ENCODE results near the gene MAST3.
"Not testable (repeated sequence)": the region's sequence is repeated elsewhere in the genome, so short reads cannot be mapped to it uniquely, and the experiment has no call there.

The MAST3 gene

DNA sequence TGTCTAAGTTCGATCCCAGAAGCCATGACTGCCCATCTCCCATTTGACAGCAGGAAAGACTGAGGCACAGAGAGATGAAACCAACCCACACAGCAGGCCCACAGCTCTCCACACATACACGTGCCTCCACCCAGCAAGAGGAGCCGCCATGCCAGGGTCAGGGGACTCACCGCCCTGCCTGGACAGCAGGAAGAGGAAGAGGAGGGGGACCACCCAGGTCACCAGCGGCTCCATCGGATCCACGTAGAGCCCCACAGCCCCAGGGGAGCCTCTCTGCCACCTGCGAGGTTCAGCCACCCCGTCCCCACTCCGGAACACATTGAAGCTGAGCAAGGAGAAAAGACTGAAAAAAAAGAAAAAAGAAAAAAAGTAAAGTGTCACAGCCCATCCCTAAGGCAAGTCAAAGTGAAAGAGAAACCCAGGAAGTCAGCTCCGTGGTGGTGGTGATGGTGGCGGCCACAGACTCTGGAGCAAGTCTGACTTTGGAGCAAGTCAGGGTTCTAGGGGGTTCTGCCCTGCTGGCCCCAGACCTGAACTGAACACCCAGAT lies 10.9 kb upstream of the MAST3 start, which contains the start of gene IL12RB1:
TSS of gene IL12RB1 (minus strand) at position 345 of the 549 bp plus-strand sequence. CDS start at position 234, 111 bp downstream.
- DNase-seq = peak in 4 of 14 donors; percentile 6 to 29 (median 18)

DNA sequence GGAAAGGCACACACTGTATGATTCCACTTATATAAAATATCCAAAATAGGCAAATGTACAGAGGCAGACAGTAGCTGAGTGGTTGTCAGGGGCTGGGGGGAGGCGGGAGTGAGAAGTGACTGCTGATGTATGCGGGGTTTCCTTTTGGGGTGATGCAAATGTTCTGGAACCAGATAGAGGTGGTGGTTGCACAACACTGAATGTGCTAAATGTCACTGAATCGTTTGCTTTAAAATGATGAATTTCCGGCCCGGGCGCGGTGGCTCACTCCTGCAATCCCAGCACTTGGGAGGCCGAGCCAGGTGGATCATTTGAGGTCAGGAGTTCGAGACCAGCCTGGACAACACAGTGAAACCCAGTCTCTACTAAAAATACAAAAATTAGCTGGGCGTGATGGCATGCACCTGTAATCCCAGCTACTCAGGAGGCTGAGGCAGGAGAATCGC lies 8.5 kb upstream of the MAST3 start:
- peak in 6 of 14 donors; percentile 14 to 44 (median 20) for DNase-seq

DNA sequence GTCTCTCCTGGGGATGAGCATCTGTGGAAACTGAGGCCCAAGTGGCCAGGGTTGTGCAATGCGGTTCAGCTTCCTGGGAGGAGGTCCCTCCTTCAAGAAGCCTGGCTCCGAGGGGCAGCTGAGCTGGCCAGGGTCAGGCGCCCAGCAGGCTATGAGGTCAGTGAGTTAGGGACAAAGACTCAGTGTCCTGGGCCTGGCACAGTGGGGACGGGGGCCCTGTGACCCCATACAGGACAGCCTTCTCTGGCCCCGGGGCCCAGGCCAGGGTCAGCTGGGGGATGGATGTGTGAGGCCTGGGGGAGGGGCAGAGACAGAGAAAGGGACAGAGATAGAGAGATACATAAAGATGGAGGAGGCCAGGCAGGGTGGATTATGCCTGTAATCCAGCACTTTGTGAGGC lies 7.9 kb upstream of the MAST3 start:
- peak in 12 of 14 donors; percentile 25 to 87 (median 76) for DNase-seq

DNA sequence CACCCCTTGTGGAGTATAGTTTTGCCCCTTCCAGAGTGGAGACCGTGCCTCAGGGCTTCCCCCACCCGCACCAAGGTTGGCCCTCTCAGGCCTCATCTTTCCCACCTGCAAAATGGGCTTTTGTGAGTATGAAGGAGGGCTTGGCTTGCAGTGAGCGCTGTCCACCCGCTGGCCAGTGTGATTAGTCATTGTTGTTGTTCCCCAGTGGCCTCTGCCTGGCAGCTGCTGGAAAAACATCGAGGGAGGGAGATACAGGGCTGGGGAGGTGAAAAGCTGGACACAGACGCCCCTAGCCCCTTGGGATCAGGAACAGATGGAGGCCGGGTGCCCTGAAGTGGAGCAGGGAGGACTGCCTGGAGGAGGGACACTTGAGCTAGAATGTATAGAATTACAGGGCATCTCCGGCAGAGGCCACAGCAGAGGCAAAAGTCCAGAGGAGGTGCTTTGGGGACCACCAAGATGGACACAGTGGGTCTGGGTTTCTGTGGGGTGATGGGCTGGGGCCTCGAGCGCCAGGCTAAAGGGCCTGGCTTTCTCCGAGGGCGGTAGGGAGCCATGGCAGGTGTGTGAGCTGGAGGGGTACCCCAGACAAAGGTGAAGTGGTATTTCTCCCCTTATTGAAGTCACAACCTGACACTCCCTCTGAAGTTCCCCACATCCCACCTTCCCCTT lies 6.9 kb upstream of the MAST3 start:
- peak in 6 of 14 donors; percentile 7 to 50 (median 26) for DNase-seq

DNA sequence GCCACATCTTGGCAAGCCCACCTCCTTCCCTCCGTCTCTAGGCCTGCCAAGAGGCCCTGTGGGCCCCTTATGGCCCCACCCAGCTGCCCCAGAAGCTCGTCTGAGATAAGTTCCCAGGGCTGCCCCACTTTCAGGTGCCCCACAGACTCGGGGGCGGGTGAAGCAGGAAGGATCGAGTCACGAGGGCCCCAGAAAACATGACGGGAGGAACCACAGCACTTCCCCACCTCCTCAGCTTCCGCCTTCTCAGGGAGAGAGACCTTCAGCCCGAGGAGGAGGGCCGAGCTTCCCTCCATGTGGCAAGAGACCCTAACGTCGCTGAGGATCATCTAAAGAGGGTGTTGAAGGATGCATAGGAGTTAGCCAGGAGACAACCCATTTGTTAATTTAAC lies 6.4 kb upstream of the MAST3 start:
- peak in 7 of 14 donors; percentile 11 to 60 (median 27) for DNase-seq

DNA sequence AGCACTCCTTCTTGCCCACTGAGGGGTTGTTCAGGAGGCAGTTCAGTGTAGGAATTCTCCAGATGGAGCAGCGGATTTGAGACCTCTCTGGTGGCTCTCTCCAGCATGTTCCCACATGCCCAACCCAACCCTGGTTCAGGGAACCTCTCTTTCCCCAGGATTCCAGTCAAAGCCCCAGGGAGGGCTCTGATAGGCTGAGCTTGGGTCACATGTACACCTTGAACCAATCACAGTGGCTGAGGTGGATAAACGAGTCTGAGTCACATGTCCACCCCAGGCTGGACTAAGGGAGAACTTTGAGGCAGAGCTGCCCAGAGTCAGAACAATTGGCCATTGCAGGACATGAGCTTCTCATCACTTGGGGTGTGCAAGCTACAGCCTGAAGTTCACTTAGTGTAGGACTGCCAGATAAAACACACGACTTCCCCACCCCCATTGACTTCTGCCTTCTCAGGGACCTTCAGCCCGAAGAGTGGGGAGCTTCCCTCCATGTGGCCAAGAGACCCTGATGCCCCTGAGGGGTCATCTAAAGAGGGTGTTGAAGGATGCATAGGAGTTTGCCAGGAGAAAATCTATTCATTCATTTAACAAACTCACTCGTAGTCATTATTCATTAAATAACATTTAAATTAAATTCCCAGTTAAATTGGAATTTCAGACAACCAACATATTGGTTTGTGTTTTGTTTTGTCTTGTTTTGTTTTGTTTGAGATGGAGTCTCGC lies 4.0 kb upstream of the MAST3 start:
- no peak for DNase-seq

DNA sequence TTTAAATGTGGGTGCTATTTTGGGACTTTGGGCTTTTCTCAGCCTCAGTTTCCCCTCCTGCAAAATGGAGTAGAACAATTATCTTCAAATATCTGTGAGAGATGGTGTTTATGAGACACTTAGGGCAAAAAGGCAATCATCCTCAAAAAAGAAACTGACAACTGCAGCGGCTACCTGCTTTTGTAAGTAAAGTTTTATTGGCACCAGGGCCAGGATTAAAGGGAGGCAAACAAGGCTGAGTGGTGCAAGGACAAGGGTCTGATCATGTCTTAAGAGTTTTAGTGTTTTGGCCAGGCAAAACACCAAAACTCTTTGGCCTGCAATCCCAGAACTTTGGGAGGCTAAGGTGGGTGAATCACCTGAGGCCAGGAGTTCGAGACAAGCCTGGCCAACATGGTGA lies 1.3 kb upstream of the MAST3 start:
- DNase-seq = no peak

DNA sequence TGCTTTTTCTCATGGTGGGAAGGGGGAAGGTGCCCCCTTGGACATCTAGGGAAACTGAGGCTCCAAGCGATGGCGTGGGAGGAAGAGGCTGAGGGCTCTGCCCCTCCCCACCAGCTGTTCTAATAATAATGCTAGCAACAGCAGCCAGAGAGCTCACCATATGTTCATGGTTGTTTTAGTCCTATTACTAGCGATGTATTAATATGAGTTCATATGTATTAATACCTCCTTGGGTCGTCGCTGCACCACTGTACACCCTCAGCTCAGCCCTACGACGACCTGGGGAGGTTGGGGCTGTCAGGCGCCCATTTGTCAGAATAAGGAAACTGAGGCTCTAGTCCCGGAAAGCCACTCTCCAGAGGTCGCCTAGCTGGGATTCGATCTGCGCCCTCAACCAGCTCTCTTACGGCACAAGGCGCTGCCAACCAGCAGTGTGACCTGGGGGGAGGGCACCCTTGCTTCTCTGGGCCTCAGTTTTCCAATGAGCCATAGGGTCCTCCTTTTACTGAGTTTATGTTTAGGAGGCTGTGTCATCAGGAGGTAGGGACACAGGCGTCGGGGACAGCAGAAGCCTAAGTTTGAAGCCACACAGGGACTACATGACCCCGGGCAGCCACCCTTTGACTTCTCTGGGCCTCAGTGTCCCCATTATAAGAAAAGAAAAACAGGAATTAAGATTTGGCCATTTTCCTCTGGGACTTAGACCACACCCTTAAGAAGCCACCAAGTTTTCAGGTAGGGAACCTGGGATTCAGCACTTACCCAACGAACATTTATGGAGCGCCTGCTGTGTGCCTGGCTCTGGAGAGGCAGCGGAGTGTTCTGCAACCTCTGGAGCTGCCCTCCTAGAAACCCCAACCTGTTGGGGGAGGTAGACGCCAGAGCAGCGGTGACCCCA lies 664 bp downstream of the MAST3 start:
- DNase-seq = no peak

DNA sequence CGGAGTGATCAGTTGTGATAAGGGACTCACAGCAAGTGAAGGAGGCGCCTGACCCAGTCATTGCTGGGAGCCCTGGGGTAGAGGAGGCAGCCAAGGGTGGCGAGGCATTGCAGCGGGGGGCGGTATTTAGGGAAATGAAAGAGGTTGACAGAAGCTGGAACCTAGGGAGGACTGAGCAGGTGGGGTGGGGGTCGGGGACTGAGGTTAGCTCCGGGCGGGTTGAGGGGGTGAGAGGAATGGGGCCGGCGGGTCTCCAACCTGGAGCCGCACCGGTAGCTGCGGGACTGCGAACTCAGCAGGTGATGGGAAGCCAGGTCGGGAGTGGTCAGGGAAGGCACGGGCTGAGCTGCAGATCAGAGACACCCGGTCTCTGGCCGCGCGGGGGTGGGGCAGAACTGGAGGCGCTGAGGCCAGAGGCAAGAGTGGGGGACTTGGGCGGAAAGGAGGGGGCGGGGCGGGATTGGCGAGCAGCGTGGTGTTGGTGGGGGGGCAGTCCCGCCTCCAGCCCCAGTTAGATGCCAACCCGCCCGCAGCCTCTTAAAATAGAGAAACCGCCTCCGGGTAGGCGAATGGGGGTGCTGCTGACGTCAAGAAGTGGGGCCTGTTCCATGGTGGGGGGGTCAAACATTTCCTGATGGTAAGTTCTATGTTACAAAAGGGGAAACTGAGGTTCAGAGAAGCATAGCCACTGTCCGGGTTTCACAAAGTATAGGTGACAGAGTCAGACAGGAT lies 1.5 kb downstream of the MAST3 start:
- DNase-seq = peak in 3 of 14 donors; percentile 17 to 30 (median 19)

DNA sequence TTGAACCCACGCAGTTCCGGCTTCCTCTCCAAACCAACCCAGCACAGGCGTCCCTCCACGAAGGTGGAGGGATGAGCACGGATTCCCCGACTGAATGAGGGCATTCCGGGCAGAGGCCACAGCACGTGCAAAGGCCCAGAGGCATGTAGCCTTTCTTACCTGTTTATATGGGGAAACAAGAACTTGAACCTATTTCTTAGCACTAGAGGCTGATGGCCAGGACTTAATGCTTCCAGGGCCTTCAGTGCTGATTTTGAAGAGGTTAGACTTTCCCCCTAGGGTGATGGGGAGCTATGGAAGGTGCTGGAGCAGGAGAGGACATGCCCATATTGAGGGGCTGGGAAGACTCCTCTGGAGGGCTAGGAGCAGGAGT lies 2.0 kb downstream of the MAST3 start:
- DNase-seq = no peak

DNA sequence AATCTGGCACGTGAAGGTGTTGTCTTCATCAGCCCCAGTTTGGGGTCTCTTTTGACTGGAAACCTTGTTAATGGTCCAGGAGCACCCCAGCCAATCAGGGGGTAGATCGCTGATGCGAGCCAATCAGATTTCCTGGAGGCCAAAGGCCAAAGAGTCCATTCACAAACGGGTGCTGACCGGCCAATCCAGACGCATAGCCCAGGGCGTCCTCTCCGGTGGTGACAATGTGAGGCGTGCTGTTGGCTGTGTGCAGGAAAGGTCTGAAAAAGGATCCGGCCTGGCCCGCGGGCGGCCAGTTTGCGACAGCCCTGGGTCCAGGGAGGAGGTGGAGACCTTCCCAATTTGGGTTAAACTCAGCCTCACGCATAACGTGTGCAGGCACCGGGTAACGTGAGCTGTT lies 3.1 kb downstream of the MAST3 start:
- DNase-seq = peak in 7 of 14 donors; percentile 16 to 44 (median 30)

DNA sequence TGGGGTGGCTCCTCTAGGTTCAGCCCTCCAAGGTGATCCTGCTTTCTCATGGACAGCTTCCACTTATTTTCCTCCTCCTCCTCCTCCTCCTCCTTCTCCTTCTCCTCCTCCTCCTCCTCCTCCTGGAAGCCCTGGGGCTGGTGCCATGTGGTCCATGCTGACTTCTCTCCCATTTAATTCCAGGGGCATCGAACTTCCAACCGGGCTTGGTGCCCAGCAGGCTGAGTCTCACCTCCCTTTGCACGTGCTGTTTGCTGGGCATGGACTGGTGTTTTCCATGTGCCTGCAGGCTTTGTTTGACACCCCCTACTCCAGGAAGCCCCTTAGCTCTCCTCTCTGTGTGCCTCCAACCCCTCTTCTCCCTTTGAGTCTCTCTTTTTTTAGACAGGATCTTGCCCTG lies 3.7 kb downstream of the MAST3 start:
- no peak for DNase-seq

DNA sequence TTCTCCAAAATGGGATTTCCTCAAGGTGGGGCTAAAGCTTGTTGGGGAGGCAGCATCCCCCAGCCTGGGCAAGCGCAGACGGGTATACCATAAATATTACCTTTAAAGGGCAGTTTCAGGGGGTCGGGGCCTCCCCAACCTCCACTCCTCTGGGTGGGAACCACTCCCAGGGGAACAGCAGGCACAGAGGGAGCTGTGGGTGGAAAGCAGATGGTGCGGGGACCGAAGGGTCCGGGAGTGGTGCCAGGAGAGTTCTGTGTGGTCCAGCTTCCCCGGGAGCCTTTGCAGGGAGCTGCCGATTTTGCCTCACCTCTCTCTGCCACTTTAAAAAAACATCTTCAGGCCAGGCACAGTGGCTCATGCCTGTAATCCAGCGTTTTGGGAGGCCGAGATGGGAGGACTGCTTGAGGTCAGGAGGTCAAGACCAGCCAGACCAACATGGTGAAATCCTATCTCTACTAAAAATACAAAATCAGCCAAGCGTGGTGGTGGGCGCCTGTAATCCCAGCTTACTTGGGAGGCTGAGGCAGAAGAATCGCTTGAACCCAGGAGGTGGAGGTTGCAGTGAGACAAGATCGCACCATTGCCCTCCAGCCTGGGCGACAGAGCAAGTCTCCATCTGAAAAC lies 5.5 kb downstream of the MAST3 start:
- no peak for DNase-seq

DNA sequence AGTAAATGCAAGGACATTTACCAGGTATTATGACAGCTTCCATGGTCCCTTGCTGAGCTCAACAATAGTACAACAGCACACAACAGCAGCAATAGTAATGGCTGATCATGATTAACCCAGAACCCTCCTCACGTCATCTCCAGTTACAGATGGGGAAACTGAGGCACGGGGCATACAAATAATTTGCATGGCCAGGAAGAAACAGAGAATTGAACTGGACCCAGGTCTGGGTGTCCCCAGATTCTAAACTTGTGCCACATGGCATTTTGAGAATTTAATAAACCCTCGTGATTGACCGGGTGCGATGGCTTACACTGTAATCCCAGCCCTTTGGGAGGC lies 7.2 kb downstream of the MAST3 start:
- no peak for DNase-seq

DNA sequence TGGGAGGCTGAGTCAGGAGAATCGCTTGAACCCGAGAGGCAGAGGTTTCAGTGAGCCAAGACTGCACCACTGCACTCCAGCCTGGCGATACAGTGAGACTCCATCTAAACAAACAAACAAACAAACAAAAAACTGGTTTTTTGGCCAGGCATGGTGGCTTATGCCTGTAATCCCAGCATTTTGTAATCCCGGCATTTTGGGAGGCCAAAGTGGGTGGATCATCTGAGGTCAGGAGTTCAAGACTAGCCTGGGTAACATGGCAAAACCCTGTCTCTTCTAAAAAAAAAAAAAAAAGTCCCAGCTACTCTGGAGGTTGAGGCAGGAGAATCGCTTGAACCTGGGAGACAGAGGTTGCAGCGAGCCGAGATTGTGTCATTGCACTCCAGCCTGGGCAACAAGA lies 7.7 kb downstream of the MAST3 start:
- not testable (repeated sequence) for DNase-seq

DNA sequence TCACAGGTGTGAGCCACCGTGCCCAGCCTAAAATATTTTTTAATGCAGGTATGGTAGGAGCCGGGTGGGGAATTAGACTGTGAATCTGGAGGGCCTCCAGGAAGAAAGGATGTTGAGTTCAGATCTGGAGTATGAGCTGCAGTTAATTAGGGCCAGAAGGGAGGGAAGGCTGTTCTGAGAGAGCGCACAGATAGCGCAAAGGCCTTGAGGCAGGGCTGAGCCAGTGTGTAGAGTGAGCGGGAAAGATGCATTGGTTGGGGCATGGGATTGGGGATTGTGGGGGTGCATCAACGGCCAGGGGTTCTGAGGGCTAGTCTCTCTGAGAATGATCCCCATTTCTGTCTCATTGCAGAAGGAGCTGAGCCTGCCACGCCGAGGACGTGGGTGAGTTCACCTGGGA lies 9.7 kb downstream of the MAST3 start:
- DNase-seq = no peak

DNA sequence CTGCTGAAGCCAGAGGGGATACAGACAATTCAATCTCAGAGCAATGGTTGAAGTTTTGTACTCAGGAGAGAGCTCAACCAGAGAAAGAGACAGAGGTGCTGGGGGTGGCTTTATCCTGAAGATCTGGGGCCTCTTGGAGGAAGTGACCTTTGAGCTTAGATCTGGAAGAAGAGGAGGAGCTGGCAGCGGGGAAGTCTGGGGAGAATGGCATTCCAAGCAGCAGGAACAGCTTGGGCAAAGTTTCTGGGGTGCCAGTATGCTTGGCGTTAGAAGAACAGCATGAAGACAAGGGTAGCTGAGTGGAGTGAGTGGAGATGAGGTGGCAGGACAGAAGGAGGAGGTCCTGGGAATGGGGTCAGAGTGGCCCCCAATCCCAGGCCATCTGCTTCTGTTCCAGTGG lies 11.3 kb downstream of the MAST3 start:
- no peak for DNase-seq

DNA sequence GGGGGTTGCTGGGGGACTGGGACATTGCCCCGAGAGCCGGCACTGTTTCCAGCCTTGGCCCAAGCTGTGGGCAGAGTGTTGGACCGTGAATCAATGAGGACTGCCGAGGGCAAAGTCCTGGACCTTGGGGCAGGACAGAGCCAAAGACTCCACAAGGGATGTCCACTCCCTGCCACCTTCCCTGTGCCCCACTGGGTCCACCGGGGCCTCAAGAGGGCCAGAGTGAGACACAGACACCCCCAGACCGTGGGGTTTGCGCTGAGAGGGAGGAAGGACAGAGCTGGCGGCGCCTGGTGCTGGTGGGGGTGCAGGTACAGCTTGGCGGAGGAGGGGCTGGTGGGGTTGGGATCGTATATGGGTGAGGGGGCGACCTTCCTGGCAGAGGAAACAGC lies 11.8 kb downstream of the MAST3 start:
- no peak for DNase-seq

DNA sequence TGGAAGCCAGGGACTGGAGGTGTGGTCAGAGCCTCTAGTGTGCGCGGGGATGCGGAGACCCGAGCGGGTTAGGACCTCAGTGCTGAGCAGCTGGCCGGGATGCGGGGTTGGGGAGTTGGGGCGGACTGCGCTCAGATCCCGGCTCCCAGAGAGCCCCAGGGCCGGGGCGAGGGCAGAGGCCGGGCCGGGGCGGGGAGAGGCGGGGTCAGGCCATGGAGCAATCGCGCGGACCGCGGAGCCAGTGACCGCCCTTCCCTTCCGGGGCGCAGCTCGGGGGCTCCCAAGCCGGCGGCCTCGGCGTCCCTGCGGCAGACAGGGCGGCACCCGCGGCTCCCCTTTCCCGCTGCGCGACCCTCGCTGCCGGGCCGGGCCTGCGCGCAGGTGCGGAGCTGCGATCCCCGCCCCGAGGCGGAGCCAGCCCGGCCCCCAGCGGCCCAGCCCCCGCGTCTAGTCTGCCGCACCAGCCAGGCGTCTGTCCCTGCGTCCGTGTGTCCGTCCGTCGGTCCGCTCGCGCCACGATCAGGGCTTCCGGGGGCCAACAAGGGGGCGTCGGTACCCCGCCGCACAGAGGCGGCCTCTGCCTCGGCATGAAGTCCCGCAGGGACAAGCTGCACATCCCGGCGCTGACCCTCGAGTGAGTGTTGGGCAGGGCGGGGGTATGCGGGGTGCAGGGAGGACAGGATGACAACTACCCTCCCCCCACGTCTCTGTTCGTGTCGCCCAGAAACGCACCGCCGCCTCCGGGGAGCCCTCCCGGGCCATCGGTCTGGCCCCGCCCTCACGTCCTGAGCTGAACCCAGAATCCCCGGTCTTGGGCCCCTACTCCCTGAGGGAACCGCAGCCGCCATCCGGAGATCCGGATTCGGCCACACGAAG lies 12.4 kb downstream of the MAST3 start:
- peak in 5 of 14 donors; percentile 32 to 51 (median 47) for DNase-seq

DNA sequence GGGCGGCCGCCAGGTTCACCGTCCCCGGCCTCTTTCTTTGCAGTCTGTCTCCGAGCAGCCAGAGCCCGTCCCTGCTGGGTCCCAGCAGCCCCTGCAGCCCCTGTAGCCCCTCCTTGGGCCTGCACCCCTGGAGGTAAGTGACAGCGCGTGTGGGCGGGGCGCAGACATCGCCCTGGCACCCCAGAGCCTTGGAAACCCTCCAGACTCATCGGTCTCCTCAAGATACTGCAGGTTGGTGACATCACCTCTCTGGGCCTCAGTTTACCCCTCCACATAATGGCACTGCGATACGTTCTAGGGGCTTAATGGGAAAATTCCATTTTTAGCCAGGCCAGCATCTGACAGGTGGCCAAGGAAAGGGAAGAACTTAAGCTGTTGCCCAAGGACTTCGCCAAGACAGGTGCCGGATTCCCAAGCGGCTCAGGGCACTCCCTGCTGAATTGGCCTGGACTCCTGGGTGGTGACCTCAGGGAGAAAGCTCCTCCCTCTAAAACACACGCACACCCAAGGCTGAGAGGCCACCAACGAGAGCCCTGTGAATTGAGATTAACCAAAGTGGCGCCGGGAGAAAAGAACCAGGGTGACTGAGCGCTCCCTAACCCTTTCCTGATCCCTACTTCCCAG lies 13.1 kb downstream of the MAST3 start:
- DNase-seq = no peak

Data from C1 segment of cervical spinal cord (tissue), 14 donors.